Endodermal cell (in vitro differentiated cells): ENCODE measurements around the gene LY86. TPM values are rescaled to one million over a fixed set of nuclear protein-coding genes. Genes with fewer than 3 reads are reported as not detected.

Experiments
- DNase-seq: peaks from one replicate; pipeline ENCODE4 v3.0.0-alpha.2; 2017
- H3K27ac ChIP-seq: 2 replicates; pipeline ENCODE4 v1.5.1; 2013; ENCODE audit warnings: mild to moderate bottlenecking, low read depth, low read length, moderate library complexity
- H3K27me3 ChIP-seq: 2 replicates; pipeline ENCODE4 v1.6.1; 2013; ENCODE audit warnings: mild to moderate bottlenecking, low read length, moderate library complexity; ENCODE audit not compliant: insufficient read depth, control insufficient read depth, poor library complexity, severe bottlenecking
- H3K36me3 ChIP-seq: 2 replicates; pipeline ENCODE4 v1.7.0; 2013; ENCODE audit warnings: mild to moderate bottlenecking, low read length, moderate library complexity; ENCODE audit not compliant: control insufficient read depth, insufficient read depth
- H3K4me1 ChIP-seq: one replicate; pipeline ENCODE4 v1.7.0; 2013; ENCODE audit warnings: low read length; ENCODE audit not compliant: control insufficient read depth, insufficient read depth
- H3K4me3 ChIP-seq: 2 replicates; pipeline ENCODE4 v1.5.1; 2013; ENCODE audit warnings: mild to moderate bottlenecking, low read length, moderate library complexity
- H3K9ac ChIP-seq: 2 replicates; pipeline ENCODE4 v1.6.1; 2013; ENCODE audit warnings: mild to moderate bottlenecking, low read length, moderate library complexity; ENCODE audit not compliant: poor library complexity, severe bottlenecking; ENCODE audit errors: extremely low read depth
- H3K9me3 ChIP-seq: 2 replicates; pipeline ENCODE4 v1.6.1; 2013; ENCODE audit warnings: mild to moderate bottlenecking, low read length, moderate library complexity; ENCODE audit not compliant: control insufficient read depth
- H3K27ac Mint-ChIP-seq: 2 replicates; pipeline ENCODE4 v1.8.0; 2020; ENCODE audit warnings: mixed read lengths
- H3K27me3 Mint-ChIP-seq: 2 replicates; pipeline ENCODE4 v1.8.0; 2021; ENCODE audit warnings: mild to moderate bottlenecking, mixed read lengths; ENCODE audit not compliant: insufficient read depth
- H3K36me3 Mint-ChIP-seq: 2 replicates; pipeline ENCODE4 v1.8.0; 2020; ENCODE audit warnings: low read depth, mixed read lengths
- H3K4me1 Mint-ChIP-seq: 2 replicates; pipeline ENCODE4 v1.8.0; 2020; ENCODE audit warnings: mixed read lengths
- H3K4me3 Mint-ChIP-seq: 2 replicates; pipeline ENCODE4 v1.8.0; 2020; ENCODE audit warnings: mild to moderate bottlenecking, moderate library complexity, mixed read lengths
- H3K9me3 Mint-ChIP-seq: 2 replicates; pipeline ENCODE4 v1.8.0; 2020; ENCODE audit warnings: mild to moderate bottlenecking, mixed read lengths
- WGBS, 2 experiments: methylation state at CpG; one replicate each; pipeline versions ENCODE4 v1.1.5 to v1.1.7; 2013; ENCODE audit warnings: missing lambda C conversion rate in 2 of 2, mixed read lengths in 1 of 2; ENCODE audit not compliant: insufficient coverage in 1 of 2, insufficient read length in 1 of 2; 5-methylcytosine and 5-hydroxymethylcytosine counted together
- total RNA-seq, 2 donors: library from RNA; stranded (reverse); fragmentation: NEBNext Ultra II Directional in 1 of 2; extraction: Animal tissue kit (Norgen Biotek cat#: 25700) in 1 of 2; gene quantifications; 2 replicates in 1 of 2; 3 replicates in 1 of 2; pipeline ENCODE4 v1.2.1, GENCODE V29; 2021
- TF ChIP-seq, protein P1 (sequence below): fragments of 200-600 bp; sonication (generic); conservative IDR thresholded peaks from 2 replicates; pipeline ENCODE4 v1.5.0; 2021; ENCODE audit warnings: antibody characterized with exemption, mild to moderate bottlenecking

Gene LY86
- total RNA-seq, 2 donors from 2014 or later: not detected

DNA sequence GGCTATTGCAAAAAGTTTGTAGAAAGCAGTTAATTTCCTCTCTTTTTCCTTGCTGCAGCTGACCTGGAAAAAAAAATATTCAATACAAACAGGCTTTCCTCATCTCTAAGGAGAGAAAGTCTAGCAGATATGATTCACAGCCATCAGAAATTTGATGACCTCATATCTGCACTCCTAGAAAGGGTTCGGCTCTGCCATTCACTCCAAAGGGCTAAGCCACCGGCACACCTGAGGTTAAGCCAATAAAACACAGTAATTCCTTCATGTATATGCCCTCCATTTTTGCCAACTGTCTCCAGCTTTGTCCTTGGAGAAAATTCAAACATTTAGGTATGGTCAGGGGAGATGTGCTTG lies 18.7 kb upstream of the LY86 start:
- Mint-ChIP-seq H3K4me3 (no peak overlapping the region), H3K9me3 (peaks cover 5% of the 10 kb centered on the region), H3K27me3 (no peaks in the 10 kb centered on the region), H3K36me3 (no peaks in the 10 kb centered on the region), H3K4me1 (peaks cover 9% of the 10 kb centered on the region), H3K27ac (no peak overlapping the region)
- WGBS, 2 experiments: 91 to 100% methylated on average over 1 to 2 of the region's 2 CpGs
- Histone ChIP-seq H3K4me3 (no peak overlapping the region), H3K4me1 (no peaks in the 10 kb centered on the region), H3K27ac (no peak overlapping the region), H3K9me3 (no peaks in the 10 kb centered on the region), H3K36me3 (no peaks in the 10 kb centered on the region), H3K27me3 (peaks cover 7% of the 10 kb centered on the region), H3K9ac (no peak overlapping the region)
- DNase-seq: no peak
- TF ChIP-seq, protein P1, sequence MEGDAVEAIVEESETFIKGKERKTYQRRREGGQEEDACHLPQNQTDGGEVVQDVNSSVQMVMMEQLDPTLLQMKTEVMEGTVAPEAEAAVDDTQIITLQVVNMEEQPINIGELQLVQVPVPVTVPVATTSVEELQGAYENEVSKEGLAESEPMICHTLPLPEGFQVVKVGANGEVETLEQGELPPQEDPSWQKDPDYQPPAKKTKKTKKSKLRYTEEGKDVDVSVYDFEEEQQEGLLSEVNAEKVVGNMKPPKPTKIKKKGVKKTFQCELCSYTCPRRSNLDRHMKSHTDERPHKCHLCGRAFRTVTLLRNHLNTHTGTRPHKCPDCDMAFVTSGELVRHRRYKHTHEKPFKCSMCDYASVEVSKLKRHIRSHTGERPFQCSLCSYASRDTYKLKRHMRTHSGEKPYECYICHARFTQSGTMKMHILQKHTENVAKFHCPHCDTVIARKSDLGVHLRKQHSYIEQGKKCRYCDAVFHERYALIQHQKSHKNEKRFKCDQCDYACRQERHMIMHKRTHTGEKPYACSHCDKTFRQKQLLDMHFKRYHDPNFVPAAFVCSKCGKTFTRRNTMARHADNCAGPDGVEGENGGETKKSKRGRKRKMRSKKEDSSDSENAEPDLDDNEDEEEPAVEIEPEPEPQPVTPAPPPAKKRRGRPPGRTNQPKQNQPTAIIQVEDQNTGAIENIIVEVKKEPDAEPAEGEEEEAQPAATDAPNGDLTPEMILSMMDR: no peak

DNA sequence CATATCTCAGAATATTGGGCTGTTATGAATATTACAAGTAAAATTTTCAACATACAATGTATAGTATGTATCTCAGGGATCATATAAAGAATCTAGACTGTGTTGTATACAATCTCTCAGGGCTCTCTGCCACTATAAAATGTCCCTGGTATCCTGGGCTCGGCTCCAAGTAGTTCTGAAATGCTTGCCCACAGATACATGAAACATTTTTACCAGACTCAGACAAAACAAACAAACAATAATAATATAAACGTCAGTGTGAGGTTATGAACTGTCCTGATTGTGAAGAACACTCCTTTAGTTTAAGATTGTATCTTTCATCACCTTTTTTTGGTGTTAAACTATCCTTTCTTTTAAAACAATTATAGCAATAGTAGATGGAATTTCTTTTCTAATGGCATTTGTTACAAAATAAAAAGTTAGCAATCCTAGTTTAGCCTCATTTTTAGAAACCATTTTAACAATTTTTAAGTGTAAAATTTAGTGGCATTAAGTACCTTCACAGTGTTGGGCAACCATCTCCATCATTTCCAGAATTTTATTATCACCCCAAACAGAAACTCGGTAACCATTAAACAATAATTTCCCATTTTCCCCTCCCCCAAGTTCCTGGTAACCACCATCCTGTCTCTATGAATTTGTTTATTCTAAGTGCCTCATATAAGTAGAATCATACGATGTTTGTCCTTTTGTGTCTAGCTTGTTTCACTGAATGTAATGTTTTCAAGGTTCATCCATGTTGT lies 17.4 kb upstream of the LY86 start:
- WGBS, 2 experiments: 97% methylated on average over 3 of the region's 4 CpGs; no CpG with 5 or more reads in 1 of the 2 experiments
- H3K9me3 Mint-ChIP-seq: peaks cover 5% of the 10 kb centered on the region
- peaks cover 2% of the 10 kb centered on the region for H3K4me1 Mint-ChIP-seq
- H3K9ac ChIP-seq: no peak overlapping the region
- no peak for DNase-seq
- no peaks in the 10 kb centered on the region for H3K36me3 ChIP-seq
- no peak overlapping the region for H3K4me3 ChIP-seq
- H3K9me3 ChIP-seq: peaks cover 2% of the 10 kb centered on the region
- H3K27me3 Mint-ChIP-seq: no peaks in the 10 kb centered on the region
- H3K4me1 ChIP-seq: no peaks in the 10 kb centered on the region
- H3K36me3 Mint-ChIP-seq: no peaks in the 10 kb centered on the region
- H3K27ac ChIP-seq: no peak overlapping the region
- no peak overlapping the region for H3K4me3 Mint-ChIP-seq
- no peak overlapping the region for H3K27ac Mint-ChIP-seq
- TF ChIP-seq, protein P1: no peak
- peaks cover 7% of the 10 kb centered on the region for H3K27me3 ChIP-seq

DNA sequence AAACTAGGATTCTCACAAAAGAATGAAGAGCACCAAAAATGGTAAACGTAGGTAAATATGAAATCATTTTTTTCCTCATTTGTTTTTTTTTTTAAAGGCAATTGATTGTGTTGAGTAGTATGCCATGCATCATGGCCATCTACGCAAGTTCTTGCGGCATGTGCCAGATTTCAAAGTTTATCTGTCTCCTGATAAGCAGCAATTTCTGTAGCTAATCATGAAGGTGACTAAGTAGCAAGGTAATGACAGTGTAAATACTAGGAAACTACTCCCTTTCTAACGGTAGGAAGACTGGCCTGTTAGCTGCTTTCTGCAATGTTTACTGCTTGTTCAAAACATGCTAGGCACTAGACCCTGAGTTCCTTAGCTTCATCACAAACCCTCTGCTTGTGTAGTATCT lies 13.4 kb upstream of the LY86 start:
- Histone ChIP-seq H3K4me3 (no peak overlapping the region), H3K9me3 (peaks cover 8% of the 10 kb centered on the region), H3K9ac (no peak overlapping the region), H3K27ac (no peak overlapping the region), H3K27me3 (peaks cover 7% of the 10 kb centered on the region), H3K4me1 (no peaks in the 10 kb centered on the region), H3K36me3 (no peaks in the 10 kb centered on the region)
- H3K27ac Mint-ChIP-seq: no peak overlapping the region
- H3K36me3 Mint-ChIP-seq: no peaks in the 10 kb centered on the region
- no peak overlapping the region for H3K4me3 Mint-ChIP-seq
- H3K27me3 Mint-ChIP-seq: peaks cover 2% of the 10 kb centered on the region
- H3K9me3 Mint-ChIP-seq: peaks cover 8% of the 10 kb centered on the region
- TF ChIP-seq, protein P1: no peak
- 87 to 94% methylated on average over 4 of the region's 4 CpGs for WGBS, 2 experiments
- H3K4me1 Mint-ChIP-seq: no peaks in the 10 kb centered on the region
- no peak for DNase-seq
